Gastrocnemius medialis (tissue), 4 donors: ENCODE results near the gene MAGEB6B. TPM values are rescaled to one million over a fixed set of nuclear protein-coding genes. Genes with fewer than 3 reads are reported as not detected.

Experiments
- ATAC-seq, 2 donors: fragments of 150-250 bp; one replicate each; pipeline ENCODE4 v1.9.1; 2016
- DNase-seq, 2 donors: peaks; one replicate each; pipeline ENCODE4 v3.0.0-alpha.2; 2019
- H3K27ac ChIP-seq, 4 donors: fragments of 200-600 bp; sonication (generic); 1 replicate in 1 of 4; 2 replicates in 3 of 4; pipeline ENCODE4 v1.5.1; 2016 to 2018; ENCODE audit warnings: mild to moderate bottlenecking in 2 of 4, moderate library complexity in 1 of 4
- H3K27me3 ChIP-seq, 3 donors: fragments of 200-600 bp; sonication (generic) in 2 of 3; 1 replicate in 1 of 3; 2 replicates in 2 of 3; pipeline versions ENCODE4 v1.5.1 to v1.6.0; 2016 to 2019; ENCODE audit warnings: mild to moderate bottlenecking in 1 of 3, moderate library complexity in 1 of 3
- H3K36me3 ChIP-seq, 2 donors: fragments of 200-600 bp; sonication (generic) in 1 of 2; one replicate each; pipeline ENCODE4 v1.5.1; 2017 to 2018
- H3K4me1 ChIP-seq, 2 donors: fragments of 200-600 bp; sonication (generic) in 1 of 2; one replicate each; pipeline ENCODE4 v1.5.1; 2016 to 2017; ENCODE audit warnings: mild to moderate bottlenecking in 2 of 2
- H3K4me3 ChIP-seq, 4 donors: fragments of 200-600 bp; sonication (generic) in 3 of 4; 1 replicate in 1 of 4; 2 replicates in 3 of 4; pipeline ENCODE4 v1.5.1; 2016 to 2019; ENCODE audit warnings: mild to moderate bottlenecking in 2 of 4
- H3K9me3 ChIP-seq, 3 donors: fragments of 200-600 bp; sonication (generic) in 2 of 3; 1 replicate in 1 of 3; 2 replicates in 2 of 3; pipeline ENCODE4 v1.5.1; 2016 to 2019
- CTCF ChIP-seq, 5 experiments: fragments of 450-650 bp in 3 of 5; fragments of 200-600 bp in 2 of 5; sonication (generic) in 2 of 5; IDR thresholded peaks in 4 of 5; conservative IDR thresholded peaks in 1 of 5; 1 replicate in 4 of 5; 2 replicates in 1 of 5; pipeline ENCODE4 v1.5.1; 2016 to 2019; ENCODE audit warnings: antibody characterized with exemption in 5 of 5, mild to moderate bottlenecking in 3 of 5, moderate library complexity in 3 of 5
- POLR2A ChIP-seq, 2 donors: fragments of 450-650 bp; IDR thresholded peaks; one replicate each; pipeline ENCODE4 v1.6.1; 2017; ENCODE audit warnings: antibody characterized with exemption in 2 of 2, mild to moderate bottlenecking in 2 of 2, moderate library complexity in 2 of 2
- in situ Hi-C, 4 donors: fragments of 200-750 bp; cut with MboI; loops; one replicate each; pipeline versions ENCODE4 v1.15.0 to v1.8.0; 2017; ENCODE audit warnings: low sequenced_read_pairs in 4 of 4
- intact Hi-C: fragments of 100-400 bp; cut with DNase I; formaldehyde crosslinking; loops from one replicate; pipeline ENCODE4 v1.15.1; 2023; ENCODE audit warnings: low total_unique reads
- total RNA-seq, 4 donors: library from RNA; depleted of rRNA; stranded (reverse); fragments of >200 nt; gene quantifications; one replicate each; pipeline versions ENCODE4 v1.1.0 to v1.2.3, GENCODE V29; 2016

MAGEB6B gene
- total RNA-seq, 4 donors from 2014 or later: not detected

GRCh38 chrX:26208012-26208411 lies 47.6 kb downstream of the MAGEB6B start:
- Histone ChIP-seq H3K27me3 (no peaks in the 10 kb centered on the region), H3K4me1 (no peaks in the 10 kb centered on the region), H3K36me3 (no peaks in the 10 kb centered on the region), H3K9me3 (no peaks in the 10 kb centered on the region), H3K4me3 (no peak overlapping the region), H3K27ac (no peak overlapping the region)
- DNase-seq (no peak), ATAC-seq (no peak)
- in situ Hi-C loops: no loop called here
- TF ChIP-seq POLR2A (IDR thresholded peaks at IDR 0.05) (no peak), CTCF (IDR thresholded peaks at IDR 0.05 in 4 of 5, conservative IDR thresholded peaks at IDR 0.05 in 1 of 5) (no peak)
- intact Hi-C loops: no loop called here

Other genes with a start within 250 kb of the MAGEB6B start
- not detected for gene MAGEB18, start 22.3 kb upstream of the MAGEB6B start, total RNA-seq
- gene MAGEB6, start 31.8 kb downstream of the MAGEB6B start, total RNA-seq: not detected
- not detected for gene MAGEB5, start 55.6 kb downstream of the MAGEB6B start, total RNA-seq